HG02642 (cell line): Measurements from ENCODE around the gene TRAPPC10.
"Not testable (repeated sequence)": the region's sequence is repeated elsewhere in the genome, so short reads cannot be mapped to it uniquely, and the experiment has no call there.

Experiments used
- ATAC-seq: cut with Tn5 transposase; IDR thresholded peaks from one replicate; pipeline ENCODE4 v1.9.1; 2021; ENCODE audit warnings: mild to moderate bottlenecking; ENCODE audit not compliant: unreplicated experiment, poor library complexity

The TRAPPC10 gene

DNA sequence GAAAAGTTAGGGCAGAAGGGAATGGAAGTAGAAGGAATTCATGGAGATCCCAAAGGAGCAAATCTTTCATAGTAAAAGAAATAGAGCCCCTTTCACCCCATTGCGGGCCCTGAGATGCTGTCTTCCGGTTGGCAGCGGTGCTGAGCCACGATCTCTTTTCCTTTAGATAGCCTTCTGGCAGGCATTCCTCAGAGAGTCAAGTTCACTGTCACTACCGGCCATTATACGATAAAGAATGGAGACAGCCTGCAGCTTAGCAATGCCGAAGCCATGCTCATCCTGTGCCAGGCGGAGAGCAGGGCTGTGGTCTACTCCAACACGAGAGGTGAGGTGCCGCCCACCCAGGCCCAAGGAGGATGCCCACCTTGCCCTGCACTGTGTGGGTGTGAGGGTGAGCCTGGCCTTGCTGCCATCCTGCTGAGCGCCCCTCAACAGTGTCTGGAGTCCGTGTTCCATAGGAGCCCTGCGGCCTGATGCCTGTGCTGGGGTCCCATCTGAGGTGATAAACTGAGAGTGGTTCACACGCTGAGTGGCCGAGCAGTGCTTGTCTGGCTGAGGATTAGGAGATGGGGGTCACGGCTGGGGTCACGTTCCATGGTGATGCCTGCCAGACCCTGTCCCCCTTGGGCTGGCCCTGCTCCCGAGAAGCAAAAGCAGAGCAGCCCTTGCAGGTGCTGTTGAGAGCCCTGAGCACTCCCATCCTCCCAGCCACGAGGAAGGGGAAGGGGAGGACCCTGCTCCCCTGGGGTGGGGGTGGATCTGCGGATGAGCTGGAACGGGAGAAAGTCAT is 74.7 kb downstream of the TRAPPC10 start:
- no peak for ATAC-seq

DNA sequence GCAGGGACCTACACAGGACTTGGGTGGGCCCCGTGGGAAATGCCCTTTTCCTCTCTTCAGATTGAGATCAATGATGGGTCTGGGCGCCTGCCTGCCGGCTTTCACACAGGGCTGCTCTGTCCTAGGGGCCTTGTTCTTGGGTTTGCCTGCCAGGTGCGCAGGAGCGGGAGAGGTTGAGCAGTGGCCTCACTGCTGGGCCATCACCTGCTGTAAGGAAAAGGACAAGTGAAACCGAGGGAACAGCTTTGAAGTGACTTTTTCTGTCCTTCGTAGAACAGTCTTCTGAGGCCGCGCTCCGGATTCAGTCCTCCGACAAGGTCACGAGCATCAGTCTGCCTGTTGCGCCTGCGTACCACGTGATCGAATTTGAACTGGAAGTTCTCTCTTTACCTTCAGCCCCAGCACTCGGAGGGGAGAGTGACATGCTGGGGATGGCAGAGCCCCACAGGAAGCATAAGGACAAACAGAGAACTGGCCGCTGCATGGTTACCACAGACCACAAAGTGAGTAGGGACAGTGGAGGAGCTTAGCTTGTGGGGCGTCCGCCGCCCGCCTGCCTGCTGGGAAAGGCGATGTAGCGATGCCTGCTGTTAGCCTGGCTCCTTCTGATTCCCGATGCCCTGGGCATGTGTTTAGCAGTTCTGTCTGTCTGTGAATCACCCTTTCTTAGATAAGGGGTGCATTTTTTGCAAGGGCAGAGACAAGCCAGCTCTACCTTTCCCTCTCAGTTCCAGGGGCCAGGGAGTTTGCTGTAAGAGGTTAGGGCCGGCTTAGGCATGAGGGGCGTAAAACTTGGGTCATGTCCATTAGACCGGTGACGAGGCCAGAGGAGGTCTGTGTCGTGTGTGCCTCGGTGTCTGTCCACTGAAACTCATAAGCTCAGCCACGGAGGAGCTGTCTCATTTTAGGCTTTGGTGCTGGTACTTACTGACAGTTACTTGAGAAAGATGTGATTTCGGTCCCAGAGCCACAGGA is 75.6 kb downstream of the TRAPPC10 start:
- ATAC-seq: no peak

DNA sequence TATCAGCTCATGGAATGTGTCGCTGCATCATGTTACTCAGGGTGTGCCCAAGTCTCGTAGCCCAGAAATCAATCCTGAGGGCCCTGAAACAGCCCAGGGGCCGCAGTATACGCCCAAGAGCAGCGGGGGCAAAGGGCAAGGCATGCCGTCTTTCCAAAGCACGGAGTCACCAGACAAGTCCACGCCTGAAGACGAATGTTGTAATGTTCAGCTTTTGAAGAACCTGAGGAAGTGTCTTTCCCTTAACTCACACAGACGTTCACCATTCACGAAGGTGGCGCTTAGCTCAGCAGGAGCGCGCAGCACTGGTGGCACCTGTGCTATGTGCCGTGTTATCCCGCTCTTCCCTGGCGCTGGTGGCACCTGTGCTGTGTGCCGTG is 76.3 kb downstream of the TRAPPC10 start:
- ATAC-seq: no peak

DNA sequence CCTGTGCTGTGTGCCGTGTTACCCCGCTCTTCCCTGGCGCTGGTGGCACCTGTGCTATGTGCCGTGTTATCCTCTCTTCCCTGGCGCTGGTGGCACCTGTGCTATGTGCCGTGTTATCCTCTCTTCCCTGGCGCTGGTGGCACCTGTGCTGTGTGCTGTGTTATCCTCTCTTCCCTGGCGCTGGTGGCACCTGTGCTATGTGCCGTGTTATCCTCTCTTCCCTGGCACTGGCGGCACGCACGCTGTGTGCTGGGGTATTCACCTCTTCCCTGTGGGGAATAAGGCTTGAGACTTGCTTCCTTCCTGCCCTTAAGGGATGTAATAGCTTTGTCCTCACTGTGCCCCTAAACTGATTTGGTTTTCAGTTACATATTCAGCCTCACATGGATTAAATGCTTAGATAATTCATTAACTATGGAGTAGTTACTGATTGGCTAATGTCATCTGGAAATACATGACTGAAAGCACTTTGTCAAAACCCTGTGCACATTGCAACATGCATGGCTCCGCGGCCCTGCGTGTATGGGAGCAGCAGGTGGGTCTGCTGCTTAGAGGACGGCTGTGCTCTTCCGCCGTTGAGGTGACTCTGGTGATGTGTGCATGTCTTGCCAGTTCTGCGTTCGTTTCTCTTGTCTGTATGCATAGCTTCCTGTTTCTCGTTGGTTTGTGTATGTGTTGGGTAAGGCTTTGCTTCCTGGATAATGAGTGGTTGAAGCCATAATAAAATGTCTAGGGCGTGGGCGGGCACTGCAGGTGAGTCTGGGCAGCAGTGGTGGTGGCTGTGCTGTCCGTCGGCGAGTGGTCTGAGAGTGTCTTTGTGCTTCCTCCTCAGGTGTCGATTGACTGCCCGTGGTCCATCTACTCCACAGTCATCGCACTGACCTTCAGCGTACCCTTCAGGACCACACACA is 77.1 kb downstream of the TRAPPC10 start:
- no peak for ATAC-seq

DNA sequence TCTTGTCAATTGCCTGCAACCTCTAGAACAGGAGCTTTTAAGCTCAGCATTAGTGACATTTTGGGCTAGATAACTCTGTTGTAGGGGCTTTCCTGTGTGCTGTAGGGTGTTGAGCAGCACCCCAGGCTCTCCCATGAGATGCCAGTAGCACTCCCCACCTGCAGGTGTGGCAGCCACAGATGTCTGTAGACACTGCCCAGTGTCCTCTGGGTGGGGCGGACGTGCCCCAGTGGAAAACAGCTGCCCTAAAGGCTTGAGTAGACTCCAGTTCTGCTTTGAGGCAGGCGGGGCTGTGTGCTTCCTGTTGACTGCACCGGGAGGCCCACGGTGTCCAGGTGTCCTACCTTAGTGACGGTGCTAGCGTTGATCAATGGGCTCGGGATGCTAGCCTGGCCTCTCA is 78.2 kb downstream of the TRAPPC10 start:
- ATAC-seq: no peak

DNA sequence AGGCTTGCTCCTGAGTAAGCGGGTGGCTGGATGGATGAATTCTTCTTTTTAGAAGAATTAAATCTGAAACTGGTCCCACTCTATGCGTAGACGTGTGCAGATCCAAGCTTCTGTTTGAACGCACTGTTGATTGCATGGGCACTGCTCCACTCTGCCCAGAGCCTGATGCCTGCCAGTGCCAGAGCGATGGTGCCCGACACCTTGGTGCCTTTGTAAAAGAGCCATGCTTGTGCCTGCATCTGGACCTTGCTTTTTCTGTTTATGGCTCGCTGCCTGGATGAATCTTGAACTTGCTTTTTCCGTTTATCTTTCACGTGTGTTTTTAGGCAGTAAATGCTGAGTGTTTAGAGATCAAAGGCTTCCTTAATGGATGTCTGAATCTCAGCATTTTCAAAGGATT is 80.1 kb downstream of the TRAPPC10 start:
- no peak for ATAC-seq

DNA sequence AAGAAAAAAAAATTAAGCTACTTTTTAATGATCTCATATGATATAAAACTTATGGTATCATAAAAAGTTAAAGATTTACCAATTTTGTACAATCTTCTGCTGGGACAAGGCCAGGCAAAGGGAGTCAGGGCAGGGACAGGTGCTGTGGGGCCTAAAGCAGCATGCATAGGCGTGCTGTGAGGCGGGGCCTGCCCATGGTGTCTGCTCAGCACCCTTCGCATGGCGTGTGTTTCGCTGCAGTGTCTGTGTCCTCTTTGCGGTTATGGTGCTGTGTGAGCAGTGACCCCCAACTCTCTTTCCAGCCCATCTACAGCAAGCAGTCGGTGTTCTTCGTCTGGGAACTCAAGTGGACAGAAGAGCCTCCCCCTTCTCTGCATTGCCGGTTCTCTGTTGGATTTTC is 81.7 kb downstream of the TRAPPC10 start:
- ATAC-seq: no peak

DNA sequence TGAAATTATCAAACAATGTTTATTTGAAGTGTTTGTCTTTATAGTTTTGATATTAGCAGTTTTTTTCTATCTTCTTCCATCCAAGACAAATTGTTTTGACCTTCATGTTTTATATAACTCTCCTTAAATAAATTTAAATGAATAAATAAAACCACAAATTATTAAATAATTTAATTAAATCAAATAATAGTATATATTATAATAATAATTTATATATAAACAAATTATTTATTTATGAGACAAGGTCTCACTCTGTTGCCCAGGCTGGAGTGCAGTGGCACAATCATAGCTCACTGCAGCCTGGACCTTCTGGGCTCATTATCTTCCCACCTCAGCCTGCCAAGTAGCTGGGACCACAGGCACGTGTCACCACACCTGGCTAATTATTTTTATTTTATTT is 82.7 kb downstream of the TRAPPC10 start:
- ATAC-seq: no peak

DNA sequence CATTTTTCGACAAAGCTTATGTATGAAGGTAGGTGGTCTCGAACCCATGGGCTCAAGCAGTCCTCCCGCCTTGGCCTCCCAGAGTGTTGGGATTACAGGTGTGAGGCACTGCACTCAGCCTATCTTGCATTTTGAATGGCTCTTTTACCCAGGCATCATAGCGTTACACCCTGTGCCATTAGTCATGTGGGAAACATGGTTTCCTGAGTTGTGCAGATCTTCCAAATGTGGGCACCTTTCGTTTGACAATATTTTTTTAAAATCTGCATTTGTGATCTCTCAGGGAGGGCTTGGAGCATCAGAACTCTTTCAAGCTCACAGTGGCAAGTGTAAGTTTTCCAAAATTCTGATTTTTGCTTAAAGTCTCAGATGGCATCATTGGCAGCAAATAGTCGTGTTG is 86.4 kb downstream of the TRAPPC10 start:
- ATAC-seq: not testable (repeated sequence)

DNA sequence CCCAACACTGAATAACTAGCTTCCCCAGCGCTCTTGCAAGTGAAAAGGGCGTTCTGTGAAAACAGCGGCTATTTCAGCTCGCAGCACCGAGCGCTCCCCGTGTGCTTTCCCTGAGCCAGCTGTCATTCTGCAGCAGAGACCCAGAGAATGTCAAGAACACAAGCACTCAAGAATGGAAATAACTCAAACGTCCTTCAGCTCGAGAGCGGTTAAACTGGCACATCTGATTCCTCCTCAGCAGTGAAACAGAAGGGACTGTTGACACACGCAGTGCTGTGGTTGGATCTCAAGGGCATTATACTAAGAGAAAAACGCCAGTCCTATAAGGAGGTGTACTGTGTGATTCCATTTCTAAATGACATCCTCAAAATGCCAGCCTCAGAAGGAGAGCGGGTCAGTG is 86.9 kb downstream of the TRAPPC10 start:
- ATAC-seq: not testable (repeated sequence)

DNA sequence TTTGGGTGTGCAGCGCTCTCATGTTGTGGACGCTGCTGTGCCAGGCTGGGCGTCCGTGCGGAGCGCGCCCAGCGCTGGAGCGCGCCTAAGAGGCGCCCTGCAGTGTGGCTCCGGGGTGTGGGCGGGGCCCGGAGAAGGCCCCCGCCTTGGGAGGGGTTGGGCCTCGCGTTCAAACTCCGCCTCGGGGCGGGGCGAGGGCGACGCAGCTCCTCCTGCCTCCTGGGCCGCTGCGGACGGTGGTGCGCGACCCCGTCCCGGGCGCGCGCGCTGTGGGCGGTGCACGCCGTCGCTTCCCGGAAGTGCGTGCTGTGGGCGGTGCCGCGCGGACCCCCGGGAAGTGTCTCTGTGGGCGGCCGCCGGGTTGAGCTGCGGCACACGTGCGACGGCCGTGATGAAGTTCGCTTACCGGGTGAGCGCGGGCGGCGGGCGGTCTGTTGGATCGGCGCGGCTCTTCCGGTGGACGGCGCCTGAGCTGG is 95.0 kb downstream of the TRAPPC10 start, which contains the start of gene PWP2:
TSS of gene PWP2 (plus strand) at position 374 of the 476 bp plus-strand sequence. CDS start at position 392, 18 bp downstream.
- peak; percentile 93 for ATAC-seq

DNA sequence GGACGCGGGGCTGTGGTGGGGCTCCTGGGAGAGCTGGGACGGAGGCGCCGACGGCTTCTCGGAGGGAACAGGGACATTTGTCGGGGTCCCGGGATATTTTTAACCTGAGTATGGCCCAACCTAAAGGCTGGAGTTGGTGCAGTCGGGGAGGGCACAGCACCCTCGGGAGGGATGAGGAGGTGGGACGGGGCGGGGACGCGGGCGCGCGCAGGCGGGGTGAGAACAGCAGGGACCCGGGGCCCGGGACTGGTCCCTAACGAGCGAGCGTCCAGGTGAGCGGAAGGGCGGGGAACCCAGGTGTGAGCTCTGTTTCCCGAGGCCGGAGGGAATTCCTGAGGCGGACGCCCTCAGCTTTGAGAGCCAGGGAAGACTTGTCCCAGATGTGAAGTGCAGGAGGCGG is 95.5 kb downstream of the TRAPPC10 start:
- peak; percentile 28 for ATAC-seq

DNA sequence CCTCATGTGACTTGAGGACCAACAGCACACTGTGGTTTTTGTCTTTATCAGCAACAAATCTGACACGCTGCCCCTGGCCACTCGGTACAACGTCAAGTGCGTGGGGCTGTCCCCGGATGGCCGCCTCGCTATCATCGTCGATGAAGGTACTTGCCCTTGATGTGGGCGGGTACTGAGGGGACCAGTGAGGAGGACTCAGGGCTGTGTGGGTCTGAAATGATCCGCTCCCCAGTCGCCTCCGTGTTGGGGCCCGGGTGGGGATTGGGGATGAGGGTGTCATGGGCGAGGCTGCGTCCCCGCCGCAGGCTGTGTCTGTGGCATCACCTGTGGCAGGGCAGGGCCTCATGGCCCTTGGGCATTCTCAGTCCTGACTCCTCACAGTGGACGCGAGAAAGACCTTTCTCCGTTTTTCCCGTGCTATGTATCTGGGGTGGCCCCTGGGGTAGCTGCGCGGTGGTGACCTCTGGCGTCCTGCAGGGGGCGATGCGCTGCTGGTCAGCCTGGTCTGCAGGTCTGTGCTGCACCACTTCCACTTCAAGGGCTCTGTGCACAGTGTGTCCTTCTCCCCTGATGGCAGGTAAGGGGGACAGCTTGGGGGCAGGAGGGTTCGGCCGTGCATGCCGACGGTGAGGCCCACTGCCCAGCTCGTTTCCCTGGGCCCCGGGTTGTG is 101.7 kb downstream of the TRAPPC10 start:
- not testable (repeated sequence) for ATAC-seq

DNA sequence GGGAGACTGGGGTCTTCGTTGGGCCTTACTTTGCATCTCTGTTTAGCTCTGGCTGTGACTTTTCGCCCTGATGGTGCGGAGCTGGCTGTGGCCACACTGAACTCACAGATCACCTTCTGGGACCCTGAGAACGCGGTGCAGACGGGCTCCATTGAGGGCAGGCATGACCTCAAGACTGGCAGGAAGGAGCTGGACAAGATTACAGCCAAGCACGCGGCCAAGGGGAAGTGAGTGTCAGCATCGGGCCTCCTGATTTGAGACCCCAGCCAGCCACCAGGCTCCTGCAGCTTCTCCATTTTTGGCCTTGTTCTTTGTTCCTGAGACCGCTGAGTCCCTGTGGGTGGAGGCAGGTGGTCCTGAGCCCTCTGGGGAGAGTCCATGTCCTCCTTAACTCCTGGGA is 110.0 kb downstream of the TRAPPC10 start:
- not testable (repeated sequence) for ATAC-seq

DNA sequence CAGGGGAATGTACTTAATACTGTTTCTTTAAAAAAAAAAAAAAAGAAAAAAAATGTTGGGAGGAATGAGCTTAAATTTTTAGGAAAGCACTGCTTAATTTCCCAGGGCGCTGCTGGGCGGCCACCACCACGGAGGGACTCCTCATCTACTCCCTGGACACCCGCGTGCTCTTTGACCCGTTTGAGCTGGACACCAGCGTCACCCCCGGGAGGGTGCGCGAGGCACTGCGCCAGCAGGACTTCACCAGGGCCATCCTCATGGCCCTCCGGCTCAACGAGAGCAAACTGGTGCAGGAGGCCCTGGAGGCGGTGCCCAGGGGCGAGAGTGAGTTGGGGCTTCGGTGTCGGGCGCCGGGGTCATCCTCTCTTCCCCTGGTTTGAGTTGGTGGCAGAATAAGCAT is 115.7 kb downstream of the TRAPPC10 start:
- not testable (repeated sequence) for ATAC-seq

DNA sequence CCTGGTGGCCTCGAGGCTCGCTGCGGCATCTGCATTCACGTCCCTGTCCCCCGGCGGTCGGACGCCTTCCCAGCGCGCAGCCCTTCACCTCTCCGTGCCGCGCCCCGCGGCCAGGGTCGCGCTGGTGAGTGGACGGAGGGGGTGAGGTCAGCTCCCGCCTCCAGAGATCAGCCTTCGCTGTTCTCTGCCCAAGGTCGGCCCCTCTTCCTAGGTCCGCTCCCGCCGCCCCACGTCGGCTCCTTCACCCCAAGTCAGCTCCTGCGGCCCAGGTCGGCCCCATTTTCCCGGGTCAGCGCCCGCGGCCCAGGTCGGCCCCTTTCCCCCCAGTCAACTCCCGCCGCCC is 121.6 kb downstream of the TRAPPC10 start:
- peak; percentile 1 for ATAC-seq

DNA sequence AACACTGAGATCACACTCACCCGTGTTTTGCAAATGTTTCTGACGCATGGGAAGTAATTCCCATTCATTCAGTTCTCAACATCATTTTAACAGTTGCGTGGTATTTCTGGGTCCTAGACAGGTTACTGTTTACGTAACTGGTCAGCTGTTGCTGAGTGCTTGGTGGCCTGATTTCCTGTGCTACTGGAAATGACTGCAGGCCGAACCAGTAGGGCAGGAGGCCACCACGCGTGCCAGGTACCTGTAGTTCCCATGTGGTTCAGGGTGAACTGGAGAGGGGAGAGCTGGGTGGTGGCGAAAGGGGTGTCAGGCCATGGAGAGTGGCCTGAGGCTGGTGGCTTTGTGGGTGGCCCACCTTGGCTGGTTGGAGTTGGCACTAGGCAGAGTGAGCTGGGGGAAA is 122.6 kb downstream of the TRAPPC10 start:
- not testable (repeated sequence) for ATAC-seq

DNA sequence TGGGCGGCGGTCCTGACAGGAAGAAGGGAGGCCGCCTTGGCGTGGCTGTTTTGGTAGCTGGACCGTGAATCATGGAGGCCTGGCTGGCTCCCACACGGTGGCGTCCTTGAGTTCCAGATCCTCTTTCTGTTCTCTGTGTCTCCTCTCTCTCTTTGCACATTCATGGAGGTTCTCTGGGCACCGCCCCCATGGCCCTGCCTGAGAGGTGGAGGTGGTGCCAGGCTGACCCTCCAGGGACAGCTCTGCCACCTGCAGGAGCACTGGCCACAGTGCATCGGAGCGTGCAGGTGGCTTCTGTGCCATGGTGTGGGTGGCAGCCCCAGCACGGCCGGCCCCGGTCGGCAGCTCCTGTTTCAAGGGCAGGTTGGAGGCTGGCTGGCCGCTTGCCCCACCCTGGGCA is 125.9 kb downstream of the TRAPPC10 start:
- not testable (repeated sequence) for ATAC-seq

DNA sequence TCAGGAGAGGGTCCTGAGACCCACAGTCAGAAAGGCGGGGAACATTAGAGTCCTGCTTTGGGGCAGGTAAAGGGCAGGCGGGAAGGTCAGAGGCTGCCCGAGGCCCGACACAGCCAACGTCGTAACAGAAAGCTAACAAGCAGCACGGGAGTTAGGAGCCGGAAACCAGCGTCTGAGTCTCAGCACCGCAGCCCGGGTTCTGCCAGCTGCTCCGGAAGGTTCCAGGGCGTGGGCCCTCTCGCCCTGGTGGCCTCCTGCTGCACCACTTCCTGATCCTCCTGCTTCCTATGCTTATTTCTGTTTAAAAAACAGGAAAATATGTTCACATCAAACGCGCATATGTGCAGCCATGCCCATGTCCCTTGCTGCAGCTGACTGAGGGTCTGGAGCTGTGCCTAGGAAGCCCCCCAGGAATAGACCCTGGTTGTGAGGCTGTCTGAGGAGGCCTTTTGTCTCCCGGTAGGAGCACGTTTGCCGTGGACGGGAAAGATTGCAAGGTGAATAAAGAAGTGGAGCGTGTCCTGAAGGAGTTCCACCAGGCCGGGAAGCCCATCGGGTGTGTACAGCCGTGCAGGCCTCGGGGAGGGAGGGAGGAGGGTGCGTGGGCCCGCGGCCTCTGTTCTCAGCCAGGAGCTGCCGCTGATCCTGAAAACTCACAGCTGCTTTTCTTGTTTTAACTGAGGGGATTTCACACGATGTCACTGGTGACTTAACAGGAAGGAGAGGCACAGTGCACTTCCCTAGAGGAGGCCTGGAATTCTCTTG is 127.9 kb downstream of the TRAPPC10 start:
- not testable (repeated sequence) for ATAC-seq
